ENCODE data around the gene ASH1L.

DNA sequence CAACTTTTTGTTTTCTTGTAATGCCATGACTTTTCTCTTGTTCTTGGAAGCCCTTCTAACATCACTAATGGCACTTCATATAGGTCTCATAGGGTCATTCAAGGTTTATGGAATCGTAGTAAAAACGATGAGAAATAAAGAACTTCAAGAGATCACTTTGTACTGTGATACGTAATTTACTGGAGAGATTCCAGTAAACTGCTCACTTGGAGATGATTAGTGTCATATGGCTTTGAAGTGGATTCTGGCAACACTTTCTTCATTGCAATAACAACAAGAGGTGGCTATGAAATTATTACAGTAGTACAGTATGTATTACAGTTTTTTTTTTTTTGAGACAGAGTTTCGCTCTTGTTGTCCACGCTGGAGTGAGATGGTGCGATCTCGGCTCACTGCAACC is 138.5 kb downstream of the ASH1L start:
- TF ChIP-seq, protein P1, sequence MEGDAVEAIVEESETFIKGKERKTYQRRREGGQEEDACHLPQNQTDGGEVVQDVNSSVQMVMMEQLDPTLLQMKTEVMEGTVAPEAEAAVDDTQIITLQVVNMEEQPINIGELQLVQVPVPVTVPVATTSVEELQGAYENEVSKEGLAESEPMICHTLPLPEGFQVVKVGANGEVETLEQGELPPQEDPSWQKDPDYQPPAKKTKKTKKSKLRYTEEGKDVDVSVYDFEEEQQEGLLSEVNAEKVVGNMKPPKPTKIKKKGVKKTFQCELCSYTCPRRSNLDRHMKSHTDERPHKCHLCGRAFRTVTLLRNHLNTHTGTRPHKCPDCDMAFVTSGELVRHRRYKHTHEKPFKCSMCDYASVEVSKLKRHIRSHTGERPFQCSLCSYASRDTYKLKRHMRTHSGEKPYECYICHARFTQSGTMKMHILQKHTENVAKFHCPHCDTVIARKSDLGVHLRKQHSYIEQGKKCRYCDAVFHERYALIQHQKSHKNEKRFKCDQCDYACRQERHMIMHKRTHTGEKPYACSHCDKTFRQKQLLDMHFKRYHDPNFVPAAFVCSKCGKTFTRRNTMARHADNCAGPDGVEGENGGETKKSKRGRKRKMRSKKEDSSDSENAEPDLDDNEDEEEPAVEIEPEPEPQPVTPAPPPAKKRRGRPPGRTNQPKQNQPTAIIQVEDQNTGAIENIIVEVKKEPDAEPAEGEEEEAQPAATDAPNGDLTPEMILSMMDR (IDR thresholded peaks at IDR 0.05): no peak
- no peak for TF ChIP-seq POLR2A (IDR thresholded peaks at IDR 0.05)

Measured in Peyer's patch (tissue), 4 donors.